Type B pancreatic cell (in vitro differentiated cells): Measurements from ENCODE around the gene STYX. TPM values are rescaled to one million over a fixed set of nuclear protein-coding genes. Genes with fewer than 3 reads are reported as not detected.

ENCODE experiments used
- DNase-seq: peaks from one replicate; pipeline ENCODE4 v3.0.0; 2021; ENCODE audit warnings: mixed read lengths; ENCODE audit not compliant: unreplicated experiment; ENCODE audit errors: extremely low spot score
- H3K27ac Mint-ChIP-seq: 2 replicates; pipeline ENCODE4 v1.8.0; 2021; ENCODE audit warnings: mild to moderate bottlenecking, mixed read lengths
- H3K27me3 Mint-ChIP-seq: 2 replicates; pipeline ENCODE4 v1.8.0; 2021; ENCODE audit warnings: mixed read lengths
- H3K36me3 Mint-ChIP-seq: 2 replicates; pipeline ENCODE4 v1.8.0; 2021; ENCODE audit warnings: mixed read lengths
- H3K4me1 Mint-ChIP-seq: one replicate; pipeline ENCODE4 v1.8.0; 2021; ENCODE audit warnings: mixed read lengths; ENCODE audit not compliant: unreplicated experiment
- H3K4me3 Mint-ChIP-seq: 2 replicates; pipeline ENCODE4 v1.8.0; 2021; ENCODE audit warnings: mild to moderate bottlenecking, mixed read lengths
- H3K9me3 Mint-ChIP-seq: 2 replicates; pipeline ENCODE4 v1.8.0; 2021; ENCODE audit warnings: mixed read lengths
- total RNA-seq: library from RNA; stranded (reverse); gene quantifications from 2 replicates; pipeline ENCODE4 v1.2.1, GENCODE V29; 2021; ENCODE audit warnings: low replicate concordance
- TF ChIP-seq, protein P1 (sequence below): fragments of 200-600 bp; sonication (generic); conservative IDR thresholded peaks from 2 replicates; pipeline ENCODE4 v1.5.0; 2021; ENCODE audit warnings: antibody characterized with exemption, mild to moderate bottlenecking

Gene STYX
- total RNA-seq, 1 donor from 2014 or later = 11.0 TPM

DNA sequence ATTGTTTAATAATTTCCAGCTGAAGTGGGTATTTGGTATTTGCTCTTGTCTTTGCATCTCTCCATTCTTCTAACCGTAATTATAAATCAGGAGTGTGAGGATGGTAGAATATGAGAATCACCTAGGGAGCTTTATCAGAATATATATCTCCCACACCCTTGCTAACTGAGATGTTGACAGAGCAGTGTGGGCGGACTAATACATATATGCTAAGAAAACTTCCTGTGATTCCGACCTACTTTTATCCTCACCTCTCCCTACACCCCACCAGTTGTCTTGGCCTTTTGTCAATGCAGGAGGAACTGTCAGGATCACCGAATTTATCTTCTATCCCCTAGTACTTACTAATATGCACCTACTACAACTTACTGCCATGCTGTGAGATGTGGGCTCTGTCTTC lies 76.1 kb downstream of the STYX start:
- Mint-ChIP-seq H3K4me3 (no peak overlapping the region), H3K27me3 (no peaks in the 10 kb centered on the region), H3K4me1 (no peaks in the 10 kb centered on the region), H3K27ac (no peak overlapping the region), H3K36me3 (no peaks in the 10 kb centered on the region), H3K9me3 (no peaks in the 10 kb centered on the region)
- DNase-seq = no peak
- TF ChIP-seq, protein P1, sequence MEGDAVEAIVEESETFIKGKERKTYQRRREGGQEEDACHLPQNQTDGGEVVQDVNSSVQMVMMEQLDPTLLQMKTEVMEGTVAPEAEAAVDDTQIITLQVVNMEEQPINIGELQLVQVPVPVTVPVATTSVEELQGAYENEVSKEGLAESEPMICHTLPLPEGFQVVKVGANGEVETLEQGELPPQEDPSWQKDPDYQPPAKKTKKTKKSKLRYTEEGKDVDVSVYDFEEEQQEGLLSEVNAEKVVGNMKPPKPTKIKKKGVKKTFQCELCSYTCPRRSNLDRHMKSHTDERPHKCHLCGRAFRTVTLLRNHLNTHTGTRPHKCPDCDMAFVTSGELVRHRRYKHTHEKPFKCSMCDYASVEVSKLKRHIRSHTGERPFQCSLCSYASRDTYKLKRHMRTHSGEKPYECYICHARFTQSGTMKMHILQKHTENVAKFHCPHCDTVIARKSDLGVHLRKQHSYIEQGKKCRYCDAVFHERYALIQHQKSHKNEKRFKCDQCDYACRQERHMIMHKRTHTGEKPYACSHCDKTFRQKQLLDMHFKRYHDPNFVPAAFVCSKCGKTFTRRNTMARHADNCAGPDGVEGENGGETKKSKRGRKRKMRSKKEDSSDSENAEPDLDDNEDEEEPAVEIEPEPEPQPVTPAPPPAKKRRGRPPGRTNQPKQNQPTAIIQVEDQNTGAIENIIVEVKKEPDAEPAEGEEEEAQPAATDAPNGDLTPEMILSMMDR = no peak

DNA sequence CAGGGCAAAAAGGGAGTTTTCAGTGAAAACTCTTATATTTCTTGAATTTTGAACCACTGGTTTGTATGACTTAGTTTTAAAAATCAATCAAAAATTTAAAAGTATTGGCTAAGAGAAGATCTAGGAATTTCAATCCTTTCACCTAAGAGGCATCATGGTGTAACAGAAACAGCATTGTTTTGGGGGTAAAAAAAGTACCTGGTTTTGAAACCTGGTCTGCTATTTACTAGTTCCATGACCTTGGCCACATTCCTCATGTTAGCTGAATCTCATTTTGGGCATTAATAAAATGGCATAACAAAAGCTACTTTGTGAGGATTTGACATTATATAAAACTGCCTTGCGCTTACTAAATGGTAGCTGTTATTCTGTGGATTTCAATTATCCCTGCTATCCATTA lies 78.1 kb downstream of the STYX start:
- no peaks in the 10 kb centered on the region for H3K36me3 Mint-ChIP-seq
- no peak overlapping the region for H3K4me3 Mint-ChIP-seq
- no peak for DNase-seq
- TF ChIP-seq, protein P1 = no peak
- H3K27me3 Mint-ChIP-seq = no peaks in the 10 kb centered on the region
- no peaks in the 10 kb centered on the region for H3K4me1 Mint-ChIP-seq
- no peak overlapping the region for H3K27ac Mint-ChIP-seq
- H3K9me3 Mint-ChIP-seq = no peaks in the 10 kb centered on the region

DNA sequence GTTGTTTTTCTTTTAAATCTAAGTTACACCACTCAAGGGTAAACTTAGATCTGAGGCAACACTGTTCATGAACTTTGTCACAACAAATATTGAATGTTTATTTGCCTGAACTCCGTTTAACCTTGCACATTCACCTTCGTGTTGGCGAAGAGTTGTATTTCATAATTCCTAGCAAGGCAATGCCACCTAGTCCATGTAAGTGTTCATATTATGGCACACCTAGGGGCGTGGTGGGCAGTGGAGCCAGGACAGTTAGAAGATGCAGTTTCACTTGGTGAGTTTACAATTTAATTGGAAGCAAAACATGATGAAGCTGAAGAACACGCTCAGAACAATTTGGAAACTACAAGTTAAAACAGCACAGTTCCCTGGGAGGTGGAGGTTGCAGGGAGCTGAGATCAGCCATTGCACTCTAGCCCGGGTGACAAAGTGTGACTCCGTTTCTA lies 91.9 kb downstream of the STYX start:
- TF ChIP-seq, protein P1 = no peak
- H3K4me1 Mint-ChIP-seq = peaks cover 8% of the 10 kb centered on the region
- no peaks in the 10 kb centered on the region for H3K9me3 Mint-ChIP-seq
- H3K27ac Mint-ChIP-seq = no peak overlapping the region
- no peak overlapping the region for H3K4me3 Mint-ChIP-seq
- peaks cover 3% of the 10 kb centered on the region for H3K27me3 Mint-ChIP-seq
- no peak for DNase-seq
- no peaks in the 10 kb centered on the region for H3K36me3 Mint-ChIP-seq

DNA sequence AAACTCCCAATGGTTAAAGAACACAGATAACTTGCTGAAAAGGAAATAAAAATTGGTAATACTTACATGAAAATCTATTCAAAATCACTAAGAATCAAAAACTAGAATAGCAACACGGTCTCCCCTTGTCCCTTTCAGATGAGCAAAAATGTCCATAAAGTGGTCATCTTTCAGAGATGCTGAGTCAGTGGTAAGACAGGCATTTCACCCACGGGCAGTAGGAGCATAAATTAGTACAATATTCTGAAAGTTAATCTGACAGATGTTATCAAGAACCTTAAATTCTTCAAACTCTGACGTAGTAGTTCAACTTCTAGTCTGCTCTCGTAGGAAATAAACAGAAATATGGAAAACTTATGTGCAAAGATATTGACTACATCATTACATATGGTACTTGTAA lies 94.5 kb downstream of the STYX start:
- H3K27me3 Mint-ChIP-seq = peaks cover 6% of the 10 kb centered on the region
- H3K4me3 Mint-ChIP-seq = no peak overlapping the region
- no peak overlapping the region for H3K27ac Mint-ChIP-seq
- no peaks in the 10 kb centered on the region for H3K9me3 Mint-ChIP-seq
- DNase-seq = no peak
- no peaks in the 10 kb centered on the region for H3K36me3 Mint-ChIP-seq
- peaks cover 11% of the 10 kb centered on the region for H3K4me1 Mint-ChIP-seq
- TF ChIP-seq, protein P1 = no peak

Other genes starting within 250 kb of the STYX start
- gene TXNDC16, start 177.7 kb upstream of the STYX start, total RNA-seq = 6.3 and 17.2 TPM in 2 replicates
- gene GPR137C, start 177.3 kb upstream of the STYX start, total RNA-seq = 1.6 and 6.1 TPM in 2 replicates
- gene ERO1A, start 34.6 kb upstream of the STYX start, total RNA-seq = 40.8 and 49.2 TPM in 2 replicates
- gene PSMC6, start 23.0 kb upstream of the STYX start, total RNA-seq = 76.1 and 90.4 TPM in 2 replicates
- gene GNPNAT1, start 61.4 kb downstream of the STYX start, total RNA-seq = 23.7 and 26.6 TPM in 2 replicates
- 25.6 and 82.5 TPM in 2 replicates for gene FERMT2, start 220.9 kb downstream of the STYX start, total RNA-seq